Stomach (tissue), 19 donors: ENCODE data around the gene MFNG. TPM values are rescaled to one million over a fixed set of nuclear protein-coding genes. Genes with fewer than 3 reads are reported as not detected.

Experiments
- DNase-seq, 2 donors: peaks; one replicate each; pipeline versions ENCODE4 v3.0.0 to v3.0.0-alpha.2; 2013 to 2019
- H3K27ac ChIP-seq, 5 donors: fragments of 200-600 bp in 4 of 5; sonication (generic) in 4 of 5; one replicate each; pipeline ENCODE4 v1.5.1; 2013 to 2019; ENCODE audit warnings: mild to moderate bottlenecking in 1 of 5, moderate library complexity in 1 of 5
- H3K27me3 ChIP-seq, 3 donors: fragments of 200-600 bp; sonication (generic); one replicate each; pipeline ENCODE4 v1.5.1; 2017 to 2019; ENCODE audit warnings: mixed run types in 1 of 3
- H3K36me3 ChIP-seq, 4 donors: fragments of 200-600 bp; sonication (generic); 1 replicate in 3 of 4; 2 replicates in 1 of 4; pipeline ENCODE4 v1.5.1; 2016 to 2019
- H3K4me1 ChIP-seq, 4 donors: fragments of 200-600 bp; sonication (generic); one replicate each; pipeline ENCODE4 v1.5.1; 2016 to 2019
- H3K4me3 ChIP-seq, 4 donors: fragments of 200-600 bp; sonication (generic) in 3 of 4; one replicate each; pipeline ENCODE4 v1.5.1; 2016 to 2019; ENCODE audit warnings: mild to moderate bottlenecking in 1 of 4
- H3K9me3 ChIP-seq, 4 donors: fragments of 200-600 bp; sonication (generic); one replicate each; pipeline ENCODE4 v1.5.1; 2016 to 2019
- CTCF ChIP-seq, 7 experiments: fragments of 450-650 bp in 4 of 7; fragments of 200-600 bp in 3 of 7; sonication (generic) in 3 of 7; IDR thresholded peaks; one replicate each; pipeline ENCODE4 v1.5.1; 2016 to 2019; ENCODE audit warnings: antibody characterized with exemption in 7 of 7, control low read depth in 2 of 7, mild to moderate bottlenecking in 1 of 7
- EP300 ChIP-seq: sonication (generic); formaldehyde crosslinking; IDR thresholded peaks from one replicate; pipeline ENCODE4 v1.6.1; 2017; ENCODE audit warnings: antibody characterized with exemption
- POLR2A ChIP-seq, 4 donors: fragments of 450-650 bp; IDR thresholded peaks; one replicate each; pipeline ENCODE4 v1.6.1; 2016; ENCODE audit warnings: antibody characterized with exemption in 4 of 4, control low read depth in 2 of 4, mild to moderate bottlenecking in 1 of 4, moderate library complexity in 1 of 4
- POLR2AphosphoS5 ChIP-seq, 3 donors: sonication (generic); formaldehyde crosslinking; IDR thresholded peaks; one replicate each; pipeline ENCODE4 v1.6.1; 2016; ENCODE audit warnings: antibody characterized with exemption in 3 of 3
- WGBS, 5 donors: extraction: QIAGEN DNeasy Blood & Tissue Kit in 3 of 5; methylation state at CpG; one replicate each; pipeline versions ENCODE4 v1.1.5 to v1.1.7; 2013 to 2018; 5-methylcytosine and 5-hydroxymethylcytosine counted together
- intact Hi-C: fragments of 100-400 bp; cut with DNase I; formaldehyde crosslinking; loops from one replicate; pipeline ENCODE4 v1.15.1; 2023; ENCODE audit warnings: low total_unique reads
- long read RNA-seq, 10 donors: transcript quantifications; one replicate each; lab custom pipeline, GENCODE V29; 2026
- polyA plus RNA-seq, 3 donors: library from polyadenylated mRNA; stranded (reverse); fragments of 200-250 nt; gene quantifications; one replicate each; pipeline ENCODE4 v1.2.3, GENCODE V29; 2013
- total RNA-seq, 5 donors: library from RNA; depleted of rRNA; stranded (reverse); fragments of >200 nt; gene quantifications; one replicate each; pipeline versions ENCODE4 v1.1.0 to v1.2.3, GENCODE V29; 2014 to 2016
- donor health status: healthy with polysubstance abuse.
- donor health status: Bipolar disorder and iron deficiency.
- donor health status: healthy.

MFNG gene, protein sequence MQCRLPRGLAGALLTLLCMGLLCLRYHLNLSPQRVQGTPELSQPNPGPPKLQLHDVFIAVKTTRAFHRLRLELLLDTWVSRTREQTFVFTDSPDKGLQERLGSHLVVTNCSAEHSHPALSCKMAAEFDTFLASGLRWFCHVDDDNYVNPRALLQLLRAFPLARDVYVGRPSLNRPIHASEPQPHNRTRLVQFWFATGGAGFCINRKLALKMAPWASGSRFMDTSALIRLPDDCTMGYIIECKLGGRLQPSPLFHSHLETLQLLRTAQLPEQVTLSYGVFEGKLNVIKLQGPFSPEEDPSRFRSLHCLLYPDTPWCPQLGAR
- total RNA-seq (10 to 100 TPM in 3 of 5 donors, 1 to 10 TPM in 2; 1.7 to 86.4 (median 11.2) TPM), polyA plus RNA-seq (10 to 100 TPM in 1 of 3 donors, 1 to 10 TPM in 2; 3.8 to 10.2 (median 6.7) TPM)
- long read RNA-seq, donor 1, result 0 reads
- long read RNA-seq, donor 2, result 0 reads
- long read RNA-seq, donor 3, result 0 reads
- long read RNA-seq, donor 4, result 0 reads
- long read RNA-seq, donor 5, result 0 reads
- long read RNA-seq, donor 6, partial matches to known transcripts, result 0 of 3 reads
- long read RNA-seq, donor 6, other reads (novel, unspliced or antisense), result 0 of 3 reads
- long read RNA-seq, donor 7, partial matches to known transcripts, result 0 of 1 reads
- long read RNA-seq, donor 7, other reads (novel, unspliced or antisense), result 0 of 1 reads
- long read RNA-seq, donor 8, partial matches to known transcripts, result 0 of 2 reads
- long read RNA-seq, donor 8, other reads (novel, unspliced or antisense), result 0 of 2 reads
- long read RNA-seq, donor 9, partial matches to known transcripts, result 0 of 1 reads
- long read RNA-seq, donor 9, other reads (novel, unspliced or antisense), result 0 of 1 reads
- long read RNA-seq, donor 10, partial matches to known transcripts, result 0 of 1 reads
- long read RNA-seq, donor 10, other reads (novel, unspliced or antisense), result 0 of 1 reads

DNA sequence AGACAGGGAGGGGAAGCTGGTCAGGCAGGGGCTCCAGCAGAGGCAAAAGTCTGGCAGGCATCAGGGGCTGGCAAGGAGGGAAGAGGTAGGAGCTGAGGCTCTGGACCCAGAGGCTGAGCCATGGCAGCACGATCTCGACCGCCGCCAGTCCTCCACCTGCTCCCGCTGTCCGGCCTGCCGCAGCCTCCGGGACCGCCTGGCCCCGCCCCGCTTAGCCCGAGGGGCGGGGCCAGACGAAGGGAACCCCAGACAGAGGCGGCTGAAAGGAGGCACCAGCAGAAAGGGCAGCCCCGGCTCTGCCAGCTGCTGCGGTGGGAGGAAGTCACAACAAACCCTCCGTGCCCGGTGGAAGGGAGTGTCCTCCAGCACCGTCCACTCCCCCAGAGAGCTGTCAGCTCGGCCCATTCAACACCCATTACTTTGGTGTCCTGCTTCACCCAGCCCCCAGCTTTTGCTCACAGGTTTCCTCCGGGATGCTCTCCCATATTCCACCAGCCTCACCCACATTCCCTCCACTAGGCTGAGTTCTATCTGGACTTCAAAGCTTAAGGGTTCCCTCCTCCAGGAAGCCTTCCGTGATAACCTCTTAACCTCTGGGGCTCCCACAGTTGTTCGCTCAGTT lies at the start of gene MFNG:
MFNG (minus strand) TSS at position 161 of the 622 bp plus-strand sequence. CDS start 207 bp downstream, outside the sequence.
- Histone ChIP-seq H3K36me3 (peaks cover 4 to 20% (median 15%) of the 10 kb centered on the region in 4 donors), H3K4me3 (peak within 1 kb of the TSS; percentile 38 to 53 (median 46)), H3K9me3 (no peaks in the 10 kb centered on the region), H3K4me1 (peaks cover 22 to 33% (median 29%) of the 10 kb centered on the region in 4 donors), H3K27ac (peak within 1 kb of the TSS; percentile 49 to 86 (median 76)), H3K27me3 (peaks cover 0 to 41% (median 4%) of the 10 kb centered on the region in 3 donors)
- TF ChIP-seq POLR2AphosphoS5 (IDR thresholded peaks at IDR 0.05) (peak in 1 of 3 donors; percentile 32), POLR2A (IDR thresholded peaks at IDR 0.05) (no peak)
- peak; percentile 78 to 87 for DNase-seq
- 2 to 4% (median 3%) methylated on average over 19 to 24 of the region's 24 CpGs for WGBS, 5 donors
- intact Hi-C loops, result no loop called here

DNA sequence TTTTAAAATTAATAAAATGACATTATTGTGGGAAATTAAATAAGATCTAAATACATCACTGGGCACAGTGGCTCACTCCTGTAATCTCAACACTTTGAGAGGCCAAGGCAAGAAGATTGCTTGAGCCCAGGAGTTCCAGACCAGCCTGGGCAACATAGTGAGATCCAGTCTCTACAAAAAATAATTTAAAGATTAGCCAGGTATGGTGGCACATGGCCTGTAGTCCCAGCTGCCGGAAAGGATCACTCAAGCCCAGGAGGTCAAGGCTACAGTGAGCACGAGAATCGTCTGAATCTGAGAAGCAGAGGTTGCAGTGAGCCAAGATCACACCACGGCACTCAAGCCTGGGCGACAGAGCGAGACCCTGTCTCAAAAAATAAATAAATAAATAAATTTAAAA lies 49.0 kb upstream of the MFNG start:
- intact Hi-C loops, result no loop called here

GRCh38 chr22:37534445-37534844 lies 48.3 kb upstream of the MFNG start:
- intact Hi-C loops, result no loop called here
- WGBS, 5 donors, result 72 to 91% (median 84%) methylated on average over 3 of the region's 3 CpGs

More for the DNA sequence above, 49.0 kb upstream of the MFNG start:
- H3K27me3 ChIP-seq, result no peaks in the 10 kb centered on the region
- TF ChIP-seq CTCF (IDR thresholded peaks at IDR 0.05), result no peak
- TF ChIP-seq POLR2AphosphoS5 (IDR thresholded peaks at IDR 0.05), result no peak
- no peak for TF ChIP-seq EP300
- TF ChIP-seq POLR2A (IDR thresholded peaks at IDR 0.05), result no peak
- H3K9me3 ChIP-seq, result no peaks in the 10 kb centered on the region
- no peak overlapping the region for H3K4me3 ChIP-seq
- WGBS, 5 donors, result 87 to 95% (median 94%) methylated on average over 6 of the region's 6 CpGs
- peaks cover 8 to 40% (median 13%) of the 10 kb centered on the region in 4 donors for H3K4me1 ChIP-seq
- H3K36me3 ChIP-seq, result no peaks in the 10 kb centered on the region
- H3K27ac ChIP-seq, result no peak overlapping the region
- DNase-seq, result no peak

DNA sequence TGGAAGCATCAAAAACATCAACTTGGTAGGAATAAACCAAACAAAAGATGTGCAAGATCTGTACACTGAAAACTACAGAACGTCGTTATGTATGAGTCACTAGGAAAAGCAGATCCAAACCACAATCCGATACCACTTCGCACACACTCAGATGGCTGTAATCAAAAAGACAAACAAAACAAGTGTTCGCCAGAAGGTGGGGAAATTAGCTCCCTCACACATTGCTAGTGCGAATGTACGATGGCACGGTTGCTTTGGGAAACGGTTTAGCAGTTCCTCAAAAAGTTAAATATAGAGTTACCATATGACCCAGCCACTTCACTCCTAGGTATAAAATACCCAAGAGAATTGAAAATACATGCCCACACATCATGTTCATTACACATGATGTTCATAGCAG lies 47.8 kb upstream of the MFNG start:
- no peaks in the 10 kb centered on the region for H3K36me3 ChIP-seq
- H3K4me1 ChIP-seq, result peaks cover 5 to 28% (median 8%) of the 10 kb centered on the region in 4 donors
- peak in 1 of 2 donors; percentile 78 for DNase-seq
- peak in 1 of 3 donors; percentile 81 for TF ChIP-seq POLR2AphosphoS5 (IDR thresholded peaks at IDR 0.05)
- no peak for TF ChIP-seq CTCF (IDR thresholded peaks at IDR 0.05)
- H3K27ac ChIP-seq, result peak overlapping the region in 2 of 5 donors; percentile 8 to 31
- WGBS, 5 donors, result 11 to 29% (median 17%) methylated on average over 9 of the region's 9 CpGs
- no peaks in the 10 kb centered on the region for H3K9me3 ChIP-seq
- H3K27me3 ChIP-seq, result no peaks in the 10 kb centered on the region
- no peak overlapping the region for H3K4me3 ChIP-seq
- intact Hi-C loops, result no loop called here

More at GRCh38 chr22:37534445-37534844, 48.3 kb upstream of the MFNG start:
- H3K9me3 ChIP-seq, result no peaks in the 10 kb centered on the region
- no peaks in the 10 kb centered on the region for H3K36me3 ChIP-seq
- DNase-seq, result no peak
- no peak overlapping the region for H3K4me3 ChIP-seq
- H3K27me3 ChIP-seq, result no peaks in the 10 kb centered on the region
- peaks cover 8 to 33% (median 13%) of the 10 kb centered on the region in 4 donors for H3K4me1 ChIP-seq
- no peak for TF ChIP-seq POLR2A (IDR thresholded peaks at IDR 0.05)
- no peak for TF ChIP-seq EP300
- peak overlapping the region in 1 of 5 donors; percentile 31 for H3K27ac ChIP-seq
